HG03432 (cell line): ENCODE results near the gene ANLN.
"Not testable (repeated sequence)": the region's sequence is repeated elsewhere in the genome, so short reads cannot be mapped to it uniquely, and the experiment has no call there.

ENCODE experiments used
- ATAC-seq: cut with Tn5 transposase; IDR thresholded peaks from one replicate; pipeline ENCODE4 v1.9.1; 2021; ENCODE audit warnings: mild to moderate bottlenecking, moderate library complexity; ENCODE audit not compliant: unreplicated experiment

Gene ANLN

GRCh38 chr7:36460811-36461429 lies 71.3 kb downstream of the ANLN start:
- ATAC-seq: no peak

DNA sequence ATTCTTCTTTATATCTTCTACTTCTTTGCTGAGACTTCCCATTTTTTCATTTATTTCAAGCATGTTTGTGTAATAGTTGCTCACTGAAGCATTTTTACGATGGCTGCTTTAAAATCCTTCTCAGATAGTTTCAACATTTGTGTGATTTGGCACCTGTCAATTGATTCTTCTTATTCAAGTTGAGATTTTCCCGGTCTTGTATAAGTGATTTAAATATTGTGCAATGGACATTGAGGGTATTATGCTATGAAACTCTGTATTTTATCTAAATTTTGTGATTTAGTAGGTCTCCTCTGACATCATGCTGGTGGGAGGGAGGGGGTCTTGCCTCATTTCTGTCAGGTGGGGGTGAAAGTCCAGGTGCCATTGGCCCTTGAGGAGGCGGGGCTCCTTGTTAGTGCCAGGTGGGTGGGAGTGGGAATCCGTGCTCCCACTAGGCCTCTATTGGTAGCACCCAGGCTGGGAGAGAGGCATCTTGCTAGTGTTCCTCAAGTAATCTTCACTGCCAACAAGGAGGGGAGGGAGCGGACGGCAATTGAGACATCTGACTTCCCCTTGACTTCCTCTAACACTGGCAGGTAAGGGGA lies 73.0 kb downstream of the ANLN start:
- ATAC-seq: no peak

- ATAC-seq: no peak
Measured at GRCh38 chr7:36464271-36464670, 74.6 kb downstream of the ANLN start.

DNA sequence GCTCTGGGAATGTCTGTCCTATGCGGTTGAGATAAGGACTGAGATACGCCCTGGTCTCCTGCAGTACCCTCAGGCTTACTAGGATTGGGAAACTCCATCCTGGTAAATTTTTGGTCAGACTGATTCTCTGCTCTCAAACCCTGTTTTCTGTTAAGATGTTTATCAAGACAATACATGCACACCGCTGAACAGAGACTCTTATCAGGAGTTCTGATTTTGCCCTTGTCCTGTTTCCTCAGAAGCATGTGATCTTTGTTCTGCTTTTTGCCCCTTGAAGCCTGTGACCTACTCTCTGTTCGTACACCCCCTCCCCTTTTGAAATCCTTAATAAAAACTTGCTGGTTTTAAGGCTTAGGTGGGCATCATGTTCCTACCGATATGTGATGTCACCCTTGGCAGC lies 76.3 kb downstream of the ANLN start:
- ATAC-seq: not testable (repeated sequence)

DNA sequence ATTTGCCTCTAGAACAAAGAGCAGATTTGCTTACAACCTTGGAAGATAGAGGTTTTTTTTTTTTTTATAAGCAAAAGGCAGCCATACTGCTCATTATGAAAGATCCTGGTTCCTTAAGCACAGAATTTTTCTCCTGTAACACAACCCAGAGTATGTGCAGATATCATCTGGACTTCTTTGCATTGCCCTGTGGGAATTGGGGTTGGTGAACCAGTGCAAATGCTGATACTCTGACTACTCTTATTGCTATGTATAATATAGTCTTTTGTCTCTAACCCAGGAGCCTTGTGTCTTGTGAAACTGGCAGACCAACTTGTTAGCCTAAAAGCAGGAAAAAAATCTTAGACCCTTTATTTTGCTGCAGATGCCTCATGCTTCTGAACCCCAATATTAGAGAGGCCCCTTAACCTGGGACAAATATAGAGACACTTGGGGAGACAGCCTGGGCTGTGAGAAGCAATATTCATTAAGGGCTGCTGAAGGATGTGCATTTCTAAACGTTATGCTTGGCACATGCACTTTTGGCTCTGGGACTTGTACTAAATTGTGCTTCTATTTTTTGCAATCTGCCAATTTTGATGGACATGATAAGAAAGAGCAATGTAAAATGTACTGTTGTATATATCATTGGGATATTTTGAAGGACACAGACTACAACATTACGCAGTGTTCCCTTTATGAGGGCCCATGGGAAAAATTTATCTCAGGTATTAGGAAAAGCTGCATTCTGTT lies 78.9 kb downstream of the ANLN start:
- no peak for ATAC-seq

- no peak for ATAC-seq
Measured at GRCh38 chr7:36469236-36469635, 79.6 kb downstream of the ANLN start.

DNA sequence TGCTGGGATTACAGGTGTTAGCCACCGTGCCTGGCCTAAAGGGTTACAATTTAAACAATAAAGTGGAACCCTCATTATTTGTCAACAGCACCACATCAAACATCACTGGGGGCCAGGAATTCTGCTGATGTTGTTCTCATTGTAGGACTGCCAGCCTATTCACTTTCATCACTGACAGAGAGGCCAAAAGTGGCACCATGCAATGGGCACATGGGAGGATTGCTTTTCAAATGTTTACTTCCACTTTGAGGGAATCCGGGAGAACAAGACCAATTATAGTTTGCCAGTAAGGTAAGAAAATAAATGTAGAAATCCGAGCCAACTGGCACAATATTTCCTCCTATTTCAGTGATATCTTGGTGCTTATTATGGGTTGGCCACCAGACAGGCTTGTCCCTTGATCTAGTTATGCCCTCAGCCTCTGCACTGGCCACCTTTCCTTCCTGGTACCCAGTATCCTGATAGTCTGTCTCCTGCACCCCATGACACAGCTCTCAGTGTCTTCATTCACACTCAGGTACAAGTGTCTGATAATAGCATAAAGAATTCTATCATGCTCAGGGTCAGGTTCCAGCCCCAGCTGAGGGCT lies 82.6 kb downstream of the ANLN start:
- ATAC-seq: no peak

GRCh38 chr7:36473454-36474282 lies 84.0 kb downstream of the ANLN start:
- ATAC-seq: no peak

- no peak for ATAC-seq
Measured at GRCh38 chr7:36474283-36475010, 84.8 kb downstream of the ANLN start.

- no peak for ATAC-seq
Measured at GRCh38 chr7:36475011-36475342, 85.3 kb downstream of the ANLN start.

- ATAC-seq: no peak
Measured at GRCh38 chr7:36475381-36475780, 85.7 kb downstream of the ANLN start.

DNA sequence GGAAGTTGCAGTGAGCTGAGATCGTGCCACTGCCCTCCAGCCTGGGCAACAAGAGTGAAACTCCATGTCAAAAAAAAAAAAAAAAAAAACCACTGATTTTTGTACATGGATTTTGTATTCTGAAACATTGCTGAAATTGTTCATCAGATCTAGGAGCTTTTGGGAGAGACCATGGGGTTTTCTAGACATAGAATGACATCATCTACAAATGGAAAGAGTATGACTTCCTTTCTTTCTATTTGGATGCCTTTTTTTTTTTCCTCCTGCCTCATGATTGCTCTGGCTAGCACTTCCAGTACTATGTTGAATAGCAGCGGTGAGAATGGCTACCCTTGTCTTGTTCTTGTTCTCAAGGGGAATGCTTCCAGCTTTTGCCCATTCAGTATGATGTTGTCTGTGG lies 89.1 kb downstream of the ANLN start:
- ATAC-seq: no peak

- ATAC-seq: not testable (repeated sequence)
Measured at GRCh38 chr7:36483853-36484252, 94.2 kb downstream of the ANLN start.

GRCh38 chr7:36484265-36484664 lies 94.6 kb downstream of the ANLN start:
- no peak for ATAC-seq

DNA sequence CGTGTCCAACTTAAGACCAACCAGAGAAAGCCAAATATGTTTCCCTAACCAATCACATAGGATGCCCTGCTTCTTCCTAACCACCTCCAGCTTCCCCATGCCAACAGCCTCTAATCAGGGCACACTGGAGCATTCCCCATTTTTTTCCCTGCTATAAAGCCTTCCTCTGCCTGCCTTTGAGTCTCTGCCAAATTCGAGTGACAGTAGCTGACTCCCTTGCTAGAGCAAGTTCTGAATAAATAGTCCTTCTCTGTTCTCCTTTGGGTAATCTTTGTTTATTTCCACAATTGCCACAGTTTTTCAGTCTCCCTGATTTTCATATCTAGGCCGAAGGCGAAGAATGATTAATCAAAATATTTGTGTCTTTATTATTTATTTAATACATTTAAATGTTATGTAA lies 96.7 kb downstream of the ANLN start:
- ATAC-seq: no peak

- ATAC-seq: no peak
Measured at GRCh38 chr7:36487756-36488336, 98.2 kb downstream of the ANLN start.

- not testable (repeated sequence) for ATAC-seq
Measured at GRCh38 chr7:36488672-36489071, 99.0 kb downstream of the ANLN start.

GRCh38 chr7:36490419-36490830 lies 100.8 kb downstream of the ANLN start:
- no peak for ATAC-seq

- ATAC-seq: no peak
Measured at GRCh38 chr7:36491317-36491716, 101.7 kb downstream of the ANLN start.

GRCh38 chr7:36496576-36496975 lies 106.9 kb downstream of the ANLN start:
- ATAC-seq: no peak
